RWPE1 (cell line): ENCODE data around the gene FRK.

Source experiments
- CTCF ChIA-PET: fragments of 350-600 bp; sonication (Branson Sonifier 250); formaldehyde crosslinking; extraction: SDS; loops from one replicate; lab custom pipeline; 2021; lab: Yijun Ruan, JAX
- POLR2A ChIA-PET: fragments of 400-600 bp; formaldehyde crosslinking; extraction: SDS; loops from one replicate; lab custom pipeline; 2020; ENCODE audit warnings: antibody characterized with exemption; ENCODE audit not compliant: low non-redundant PET; lab: Yijun Ruan, JAX
- DNase-seq: peaks from one replicate; pipeline ENCODE4 v3.0.0; 2012; ENCODE audit warnings: low spot score
- H3K27ac ChIP-seq: fragments of 450-650 bp; 2 replicates; pipeline ENCODE4 v1.5.1; 2017
- TF ChIP-seq, protein P1 (sequence below): fragments of 450-650 bp; conservative IDR thresholded peaks from 2 replicates; pipeline ENCODE4 v1.5.1; 2017; ENCODE audit warnings: low read depth, mild to moderate bottlenecking

Gene FRK

DNA sequence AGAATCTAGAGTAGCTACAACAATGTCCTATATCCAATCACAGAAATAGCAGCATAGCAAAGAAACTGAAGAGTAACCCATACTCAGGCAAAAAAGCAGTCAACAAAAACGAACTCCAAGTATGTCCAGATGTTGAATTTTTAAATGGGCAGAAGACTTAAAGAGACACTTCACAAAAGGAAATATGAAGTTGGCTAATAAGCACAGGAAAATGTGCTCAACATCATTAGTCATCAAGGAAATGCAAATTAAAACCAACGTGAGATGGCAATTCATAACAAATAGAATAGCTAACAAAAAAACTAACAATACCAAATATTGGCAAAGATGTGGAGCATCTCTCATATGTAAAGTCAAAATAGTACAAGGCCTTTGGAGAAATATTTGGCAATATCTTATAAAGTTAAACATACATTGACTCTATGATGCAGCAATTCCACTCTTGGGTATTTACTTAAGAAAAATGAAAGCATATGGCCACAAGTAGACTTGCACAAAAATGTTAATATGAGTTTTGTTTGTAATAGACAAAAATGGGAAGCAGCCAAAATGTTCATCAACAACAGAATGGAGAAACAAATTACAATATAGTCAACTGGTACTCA lies 37.7 kb downstream of the FRK start:
- ChIA-PET POLR2A (no interaction called here), CTCF (no interaction called here)
- no peak for DNase-seq
- H3K27ac ChIP-seq = no peak overlapping the region
- TF ChIP-seq, protein P1, sequence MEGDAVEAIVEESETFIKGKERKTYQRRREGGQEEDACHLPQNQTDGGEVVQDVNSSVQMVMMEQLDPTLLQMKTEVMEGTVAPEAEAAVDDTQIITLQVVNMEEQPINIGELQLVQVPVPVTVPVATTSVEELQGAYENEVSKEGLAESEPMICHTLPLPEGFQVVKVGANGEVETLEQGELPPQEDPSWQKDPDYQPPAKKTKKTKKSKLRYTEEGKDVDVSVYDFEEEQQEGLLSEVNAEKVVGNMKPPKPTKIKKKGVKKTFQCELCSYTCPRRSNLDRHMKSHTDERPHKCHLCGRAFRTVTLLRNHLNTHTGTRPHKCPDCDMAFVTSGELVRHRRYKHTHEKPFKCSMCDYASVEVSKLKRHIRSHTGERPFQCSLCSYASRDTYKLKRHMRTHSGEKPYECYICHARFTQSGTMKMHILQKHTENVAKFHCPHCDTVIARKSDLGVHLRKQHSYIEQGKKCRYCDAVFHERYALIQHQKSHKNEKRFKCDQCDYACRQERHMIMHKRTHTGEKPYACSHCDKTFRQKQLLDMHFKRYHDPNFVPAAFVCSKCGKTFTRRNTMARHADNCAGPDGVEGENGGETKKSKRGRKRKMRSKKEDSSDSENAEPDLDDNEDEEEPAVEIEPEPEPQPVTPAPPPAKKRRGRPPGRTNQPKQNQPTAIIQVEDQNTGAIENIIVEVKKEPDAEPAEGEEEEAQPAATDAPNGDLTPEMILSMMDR = no peak

DNA sequence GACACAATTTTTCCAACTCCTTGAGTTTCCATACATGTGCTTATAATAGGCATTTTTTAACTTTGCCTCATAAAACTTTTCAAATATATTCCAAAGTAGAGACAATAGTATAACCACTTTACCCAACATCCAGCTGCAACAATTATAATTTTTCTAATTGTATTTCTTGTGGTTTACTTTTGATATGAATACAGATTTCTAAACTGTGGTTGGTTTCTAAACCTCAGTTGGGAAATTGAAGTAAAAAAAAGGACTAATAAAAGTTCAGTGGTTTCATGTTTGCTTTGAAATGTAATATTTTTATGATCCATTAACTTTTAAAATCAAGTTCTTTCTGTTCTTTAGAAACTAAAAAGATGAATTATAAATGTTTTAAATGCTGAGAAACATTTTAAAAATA lies 40.0 kb downstream of the FRK start:
- CTCF ChIA-PET = no interaction called here
- no peak for DNase-seq
- TF ChIP-seq, protein P1 = no peak
- H3K27ac ChIP-seq = no peak overlapping the region
- POLR2A ChIA-PET = no interaction called here

DNA sequence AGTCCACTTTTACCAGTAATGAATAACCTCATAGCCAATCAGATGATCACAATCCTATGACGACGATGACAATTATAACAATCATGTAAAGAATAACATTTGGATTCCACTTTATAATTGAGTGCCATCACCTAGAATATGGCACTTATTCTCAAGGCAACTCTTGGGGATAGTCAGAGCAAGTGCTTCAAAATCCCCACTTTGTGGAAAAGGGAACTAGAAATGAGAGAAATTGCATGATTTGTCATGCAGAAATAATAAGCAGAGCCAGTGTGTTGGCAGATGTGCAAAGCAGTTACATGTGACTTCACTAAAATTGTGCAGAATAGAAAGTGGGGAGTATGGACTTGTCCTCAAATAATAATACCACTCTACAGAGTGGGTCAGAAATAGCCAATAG lies 41.3 kb downstream of the FRK start:
- DNase-seq = no peak
- ChIA-PET POLR2A (no interaction called here), CTCF (no interaction called here)
- no peak overlapping the region for H3K27ac ChIP-seq
- TF ChIP-seq, protein P1 = no peak

DNA sequence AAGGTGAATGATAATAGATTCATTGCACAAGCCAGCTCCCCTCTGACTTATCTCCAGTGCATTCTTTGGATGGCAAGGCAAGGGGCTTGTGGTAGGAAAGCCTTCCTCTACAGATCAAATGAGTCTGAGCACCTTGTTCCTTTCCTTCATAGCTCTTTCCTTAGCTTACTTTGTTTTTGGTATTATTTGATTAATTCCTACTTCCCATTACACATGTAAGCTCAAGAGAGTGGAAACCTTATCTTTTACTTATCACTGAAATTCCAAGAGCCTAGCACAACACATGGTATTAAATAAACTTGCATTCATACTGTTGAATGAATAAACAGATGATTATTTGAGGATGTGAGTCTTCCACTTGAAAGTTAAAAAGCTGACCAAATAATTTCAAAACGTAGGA lies 41.7 kb downstream of the FRK start:
- CTCF ChIA-PET = no interaction called here
- H3K27ac ChIP-seq = no peak overlapping the region
- TF ChIP-seq, protein P1 = no peak
- POLR2A ChIA-PET = no interaction called here
- DNase-seq = no peak

DNA sequence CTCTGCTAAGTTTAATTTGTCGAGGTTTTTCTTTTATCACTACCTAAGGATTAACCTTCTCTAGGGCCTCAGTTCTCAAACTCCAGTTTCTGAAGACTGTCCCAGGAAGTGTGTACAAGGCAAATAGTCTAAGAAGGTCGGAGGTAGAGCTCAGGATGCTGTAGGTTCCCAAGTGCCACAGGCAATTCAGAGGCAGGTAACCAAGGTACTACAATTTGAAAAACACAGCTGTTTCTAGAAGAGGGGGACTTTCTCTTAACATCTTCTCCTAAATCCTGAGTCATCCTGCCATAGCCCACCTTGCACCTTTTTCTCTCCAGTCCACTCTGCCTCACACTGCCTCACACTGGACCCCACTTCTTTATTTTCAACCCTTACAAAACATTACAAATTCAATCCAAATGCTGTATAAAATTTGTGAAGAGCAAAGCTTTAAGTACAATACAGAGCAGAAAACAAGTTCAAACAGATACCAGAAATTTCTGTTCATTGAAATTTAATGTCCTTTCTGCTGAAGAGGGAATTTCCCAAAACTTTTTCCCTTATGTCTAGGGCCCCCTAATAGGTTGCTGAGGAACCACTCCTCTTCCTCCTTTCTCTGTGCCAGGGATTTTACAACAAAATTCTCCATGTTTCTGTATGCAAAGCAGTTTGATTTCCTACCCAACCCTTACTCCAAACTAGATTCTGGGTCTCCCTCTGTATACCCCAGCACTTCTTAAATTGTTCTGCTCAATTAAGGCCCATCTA lies 43.0 kb downstream of the FRK start:
- H3K27ac ChIP-seq = no peak overlapping the region
- TF ChIP-seq, protein P1 = no peak
- DNase-seq = no peak
- ChIA-PET CTCF (interaction anchor here (0.5 kb wide), 1 partner anchor 1235 kb away, joined by 4 read pairs; no protein-coding TSS in a partner anchor), POLR2A (no interaction called here)

DNA sequence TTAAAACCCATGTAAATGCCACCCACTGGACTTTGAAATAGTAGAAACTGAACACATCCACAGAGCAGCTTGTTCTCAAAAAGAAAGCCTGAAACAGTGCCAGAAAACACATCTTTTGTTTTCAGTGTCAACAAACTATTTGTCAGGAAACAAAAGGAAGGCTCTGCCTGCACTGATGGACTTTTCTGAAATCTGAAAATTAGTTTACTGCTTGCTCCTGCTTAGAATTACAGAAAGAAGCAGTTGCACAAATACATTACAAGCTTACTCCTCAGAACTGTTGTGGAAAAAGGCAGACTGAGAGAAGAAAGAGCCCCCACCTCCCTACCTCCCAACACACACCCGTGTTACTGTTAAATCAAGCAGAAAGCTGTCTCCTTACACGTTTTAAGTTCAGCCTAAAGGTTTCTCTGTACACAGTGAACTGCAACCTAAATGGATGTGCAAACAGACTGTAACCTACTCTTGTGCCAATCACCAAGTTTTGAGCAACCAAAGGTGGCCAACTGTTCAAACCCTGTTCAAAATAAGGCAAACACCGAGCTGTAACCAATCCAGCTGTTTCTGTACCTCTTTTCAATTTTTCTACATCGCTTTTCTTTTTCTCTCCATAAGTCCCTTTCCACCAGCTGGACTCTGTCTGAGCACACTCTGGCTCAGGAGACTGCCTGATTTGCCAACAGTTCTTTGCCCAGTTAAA lies 43.7 kb downstream of the FRK start:
- TF ChIP-seq, protein P1 = no peak
- H3K27ac ChIP-seq = no peak overlapping the region
- ChIA-PET CTCF (no interaction called here), POLR2A (no interaction called here)
- DNase-seq = no peak
